HEK293 (cell line): ENCODE measurements around the gene OR2H1.

ENCODE experiments used
- SALL2 ChIP-seq: fragments of 450-650 bp; formaldehyde crosslinking; IDR thresholded peaks from 2 replicates; pipeline ENCODE4 v1.5.0; 2017; ENCODE audit warnings: missing biosample characterization, mild to moderate bottlenecking, missing genetic modification characterization, borderline replicate concordance
- ZNF175 ChIP-seq: fragments of 450-650 bp; formaldehyde crosslinking; IDR thresholded peaks from 2 replicates; pipeline ENCODE4 v1.5.1; 2016; ENCODE audit warnings: missing biosample characterization, missing genetic modification characterization
- TF ChIP-seq, protein P1 (sequence below): fragments of 450-650 bp; formaldehyde crosslinking; IDR thresholded peaks from 2 replicates; pipeline ENCODE4 v1.5.1; 2016; ENCODE audit warnings: missing biosample characterization, missing genetic modification characterization
- TF ChIP-seq, protein P2 (sequence below): fragments of 450-650 bp; formaldehyde crosslinking; IDR thresholded peaks from 2 replicates; pipeline ENCODE4 v1.5.1; 2016; ENCODE audit warnings: missing biosample characterization, missing genetic modification characterization

DNA sequence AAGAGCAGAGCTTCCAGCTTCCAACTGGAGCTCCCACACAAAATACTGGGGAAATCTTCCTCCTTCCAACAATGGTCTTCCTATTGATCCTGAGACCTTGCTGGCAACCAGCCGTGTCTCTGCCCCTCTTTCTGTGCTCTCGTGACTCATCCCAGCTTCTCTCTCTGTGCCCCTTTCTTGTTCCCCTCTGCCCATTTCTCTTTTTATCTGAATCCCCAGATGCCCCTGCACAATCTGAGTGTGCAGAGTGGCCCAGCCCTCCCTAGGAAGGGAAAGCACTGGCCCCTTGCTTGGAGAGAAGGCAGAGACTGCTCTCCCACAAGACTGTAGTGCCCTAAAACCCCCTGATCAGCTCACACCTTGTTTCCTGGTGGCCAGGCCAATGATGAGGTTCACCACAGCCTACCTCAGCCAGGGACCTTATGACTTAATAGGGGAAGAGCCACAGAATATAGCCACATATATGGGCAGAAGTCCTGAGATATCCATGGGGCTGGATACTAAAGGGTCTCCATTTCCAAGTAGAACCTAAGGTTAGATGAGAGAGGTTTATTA is 53.9 kb downstream of the OR2H1 start:
- no peak for TF ChIP-seq SALL2 (tag by site-specific recombination)
- no peak for TF ChIP-seq ZNF175 (tag by site-specific recombination)
- TF ChIP-seq, protein P1, sequence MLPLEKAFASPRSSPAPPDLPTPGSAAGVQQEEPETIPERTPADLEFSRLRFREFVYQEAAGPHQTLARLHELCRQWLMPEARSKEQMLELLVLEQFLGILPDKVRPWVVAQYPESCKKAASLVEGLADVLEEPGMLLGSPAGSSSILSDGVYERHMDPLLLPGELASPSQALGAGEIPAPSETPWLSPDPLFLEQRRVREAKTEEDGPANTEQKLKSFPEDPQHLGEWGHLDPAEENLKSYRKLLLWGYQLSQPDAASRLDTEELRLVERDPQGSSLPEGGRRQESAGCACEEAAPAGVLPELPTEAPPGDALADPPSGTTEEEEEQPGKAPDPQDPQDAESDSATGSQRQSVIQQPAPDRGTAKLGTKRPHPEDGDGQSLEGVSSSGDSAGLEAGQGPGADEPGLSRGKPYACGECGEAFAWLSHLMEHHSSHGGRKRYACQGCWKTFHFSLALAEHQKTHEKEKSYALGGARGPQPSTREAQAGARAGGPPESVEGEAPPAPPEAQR (tag by site-specific recombination): no peak
- TF ChIP-seq, protein P2, sequence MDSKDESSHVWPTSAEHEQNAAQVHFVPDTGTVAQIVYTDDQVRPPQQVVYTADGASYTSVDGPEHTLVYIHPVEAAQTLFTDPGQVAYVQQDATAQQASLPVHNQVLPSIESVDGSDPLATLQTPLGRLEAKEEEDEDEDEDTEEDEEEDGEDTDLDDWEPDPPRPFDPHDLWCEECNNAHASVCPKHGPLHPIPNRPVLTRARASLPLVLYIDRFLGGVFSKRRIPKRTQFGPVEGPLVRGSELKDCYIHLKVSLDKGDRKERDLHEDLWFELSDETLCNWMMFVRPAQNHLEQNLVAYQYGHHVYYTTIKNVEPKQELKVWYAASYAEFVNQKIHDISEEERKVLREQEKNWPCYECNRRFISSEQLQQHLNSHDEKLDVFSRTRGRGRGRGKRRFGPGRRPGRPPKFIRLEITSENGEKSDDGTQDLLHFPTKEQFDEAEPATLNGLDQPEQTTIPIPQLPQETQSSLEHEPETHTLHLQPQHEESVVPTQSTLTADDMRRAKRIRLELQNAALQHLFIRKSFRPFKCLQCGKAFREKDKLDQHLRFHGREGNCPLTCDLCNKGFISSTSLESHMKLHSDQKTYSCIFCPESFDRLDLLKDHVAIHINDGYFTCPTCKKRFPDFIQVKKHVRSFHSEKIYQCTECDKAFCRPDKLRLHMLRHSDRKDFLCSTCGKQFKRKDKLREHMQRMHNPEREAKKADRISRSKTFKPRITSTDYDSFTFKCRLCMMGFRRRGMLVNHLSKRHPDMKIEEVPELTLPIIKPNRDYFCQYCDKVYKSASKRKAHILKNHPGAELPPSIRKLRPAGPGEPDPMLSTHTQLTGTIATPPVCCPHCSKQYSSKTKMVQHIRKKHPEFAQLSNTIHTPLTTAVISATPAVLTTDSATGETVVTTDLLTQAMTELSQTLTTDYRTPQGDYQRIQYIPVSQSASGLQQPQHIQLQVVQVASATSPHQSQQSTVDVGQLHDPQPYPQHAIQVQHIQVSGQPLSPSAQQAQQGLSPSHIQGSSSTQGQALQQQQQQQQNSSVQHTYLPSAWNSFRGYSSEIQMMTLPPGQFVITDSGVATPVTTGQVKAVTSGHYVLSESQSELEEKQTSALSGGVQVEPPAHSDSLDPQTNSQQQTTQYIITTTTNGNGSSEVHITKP: no peak
